ENCODE results near the gene R3HDM2.
A peak's percentile ranks its signal among the peaks of the same experiment; 100 is the strongest.
"Not testable (repeated sequence)": the region's sequence is repeated elsewhere in the genome, so short reads cannot be mapped to it uniquely, and the experiment has no call there.

Gene R3HDM2

GRCh38 chr12:57320639-57321038 lies 110.2 kb downstream of the R3HDM2 start:
- DNase-seq: no peak

GRCh38 chr12:57319678-57320469 lies 111.0 kb downstream of the R3HDM2 start:
- no peak for DNase-seq

- DNase-seq: no peak
Observed at GRCh38 chr12:57315681-57316080, 115.2 kb downstream of the R3HDM2 start.

GRCh38 chr12:57312287-57312686 lies 118.6 kb downstream of the R3HDM2 start:
- DNase-seq: not testable (repeated sequence)

- DNase-seq: no peak
Observed at GRCh38 chr12:57309420-57309819, 121.4 kb downstream of the R3HDM2 start.

GRCh38 chr12:57300961-57301584 lies 129.8 kb downstream of the R3HDM2 start:
- DNase-seq: no peak

GRCh38 chr12:57299514-57300016 lies 131.3 kb downstream of the R3HDM2 start:
- peak; percentile 11 for DNase-seq

- DNase-seq: no peak
Observed at GRCh38 chr12:57296291-57296690, 134.6 kb downstream of the R3HDM2 start.

GRCh38 chr12:57282073-57282472 lies 148.8 kb downstream of the R3HDM2 start:
- not testable (repeated sequence) for DNase-seq

- no peak for DNase-seq
Observed at GRCh38 chr12:57280211-57281062, 150.4 kb downstream of the R3HDM2 start.

- no peak for DNase-seq
Observed at GRCh38 chr12:57278465-57279381, 152.1 kb downstream of the R3HDM2 start.

GRCh38 chr12:57276935-57277563 lies 153.8 kb downstream of the R3HDM2 start:
- DNase-seq: no peak

- DNase-seq: not testable (repeated sequence)
Observed at GRCh38 chr12:57276233-57276632, 154.6 kb downstream of the R3HDM2 start.

- DNase-seq: no peak
Observed at GRCh38 chr12:57273516-57273915, 157.3 kb downstream of the R3HDM2 start.

GRCh38 chr12:57272337-57273151 lies 158.3 kb downstream of the R3HDM2 start:
- DNase-seq: no peak

GRCh38 chr12:57270966-57271470 lies 159.8 kb downstream of the R3HDM2 start:
- no peak for DNase-seq

GRCh38 chr12:57268264-57268663 lies 162.6 kb downstream of the R3HDM2 start:
- no peak for DNase-seq

GRCh38 chr12:57266681-57267080 lies 164.2 kb downstream of the R3HDM2 start:
- DNase-seq: no peak

GRCh38 chr12:57263096-57263495 lies 167.7 kb downstream of the R3HDM2 start:
- no peak for DNase-seq

GRCh38 chr12:57262126-57262822 lies 168.6 kb downstream of the R3HDM2 start:
- DNase-seq: no peak

Data from NCI-H526 treated with DMSO at 0.1 percent for 48 hours (cell line).